GM23248 (cell line): ENCODE measurements around the gene SCMH1. TPM values are rescaled to one million over a fixed set of nuclear protein-coding genes. Genes with fewer than 3 reads are reported as not detected.
"Not testable (repeated sequence)": the region's sequence is repeated elsewhere in the genome, so short reads cannot be mapped to it uniquely, and the experiment has no call there.

Experiments
- DNase-seq: peaks from one replicate; pipeline ENCODE4 v3.0.0-alpha.2; 2015
- H2AFZ ChIP-seq: fragments of 200-600 bp; sonication (generic); 2 replicates; pipeline ENCODE4 v1.6.1; 2016; ENCODE audit warnings: antibody characterized with exemption
- H3F3A ChIP-seq: fragments of 200-600 bp; sonication (generic); 2 replicates; pipeline ENCODE4 v1.6.1; 2016; ENCODE audit warnings: mild to moderate bottlenecking, antibody characterized with exemption, mixed run types; ENCODE audit not compliant: insufficient read depth
- H3K27ac ChIP-seq: fragments of 200-600 bp; sonication (generic); 2 replicates; pipeline ENCODE4 v1.5.1; 2016; ENCODE audit warnings: mild to moderate bottlenecking
- H3K27me3 ChIP-seq: fragments of 200-600 bp; sonication (generic); replicated peaks from 2 replicates; pipeline ENCODE4 v1.6.1; 2016; ENCODE audit warnings: mild to moderate bottlenecking; ENCODE audit not compliant: insufficient read depth
- H3K36me3 ChIP-seq: fragments of 200-600 bp; sonication (generic); 2 replicates; pipeline ENCODE4 v1.6.1; 2016; ENCODE audit warnings: low read depth, mild to moderate bottlenecking
- H3K4me1 ChIP-seq: fragments of 200-600 bp; sonication (generic); 2 replicates; pipeline ENCODE4 v1.6.1; 2016; ENCODE audit warnings: mild to moderate bottlenecking; ENCODE audit not compliant: insufficient read depth
- H3K4me2 ChIP-seq: fragments of 200-600 bp; sonication (generic); one replicate; pipeline ENCODE4 v1.6.1; 2016; ENCODE audit warnings: mild to moderate bottlenecking; ENCODE audit not compliant: unreplicated experiment
- H3K4me3 ChIP-seq: fragments of 200-600 bp; sonication (generic); 2 replicates; pipeline ENCODE4 v1.5.1; 2016; ENCODE audit warnings: mild to moderate bottlenecking
- H3K79me2 ChIP-seq: fragments of 200-600 bp; sonication (generic); 2 replicates; pipeline ENCODE4 v1.6.1; 2016; ENCODE audit warnings: mild to moderate bottlenecking; ENCODE audit not compliant: insufficient read depth
- H3K9ac ChIP-seq: fragments of 200-600 bp; sonication (generic); 2 replicates; pipeline ENCODE4 v1.6.1; 2016; ENCODE audit warnings: mild to moderate bottlenecking
- H3K9me2 ChIP-seq: fragments of 200-600 bp; sonication (generic); 2 replicates; pipeline ENCODE4 v1.6.1; 2016; ENCODE audit warnings: mixed run types, mild to moderate bottlenecking, moderate library complexity; ENCODE audit not compliant: insufficient read depth
- H3K9me3 ChIP-seq: fragments of 200-600 bp; sonication (generic); one replicate; pipeline ENCODE4 v1.6.1; 2017; ENCODE audit warnings: low read depth
- H4K20me1 ChIP-seq: fragments of 200-600 bp; sonication (generic); 2 replicates; pipeline ENCODE4 v1.6.0; 2016; ENCODE audit not compliant: insufficient read depth
- EZH2 ChIP-seq: fragments of 200-600 bp; sonication (generic); IDR thresholded peaks from 2 replicates; pipeline ENCODE4 v1.6.1; 2018; ENCODE audit warnings: antibody characterized with exemption, mild to moderate bottlenecking; ENCODE audit not compliant: insufficient read depth, poor library complexity, severe bottlenecking
- EZH2phosphoT487 ChIP-seq: fragments of 200-600 bp; sonication (generic); IDR thresholded peaks from 2 replicates; pipeline ENCODE4 v1.6.1; 2018; ENCODE audit warnings: antibody characterized with exemption, moderate library complexity, mild to moderate bottlenecking, low read depth; ENCODE audit not compliant: insufficient read depth
- WGBS, 2 experiments: methylation state at CpG; one replicate each; pipeline ENCODE4 v1.1.6; 2015 to 2017; ENCODE audit warnings: low lambda C conversion rate in 2 of 2, low coverage in 1 of 2; ENCODE audit errors: missing lambda C conversion rate in 2 of 2; 5-methylcytosine and 5-hydroxymethylcytosine counted together
- in situ Hi-C: fragments of 300-500 bp; cut with MboI; formaldehyde crosslinking; loops from 2 replicates; pipeline ENCODE4 v1.15.0; 2020
- polyA plus RNA-seq: library from polyadenylated mRNA; unstranded; fragments of >200 nt; fragmentation: Nextera tagmentation; extraction: Ambion mirVana; gene quantifications from 2 replicates; pipeline ENCODE4 v1.2.1, GENCODE V29; 2016
- total RNA-seq: library from RNA; depleted of rRNA; stranded (reverse); fragments of >200 nt; shearing (Covaris generic); gene quantifications from 2 replicates; pipeline ENCODE4 v1.2.3, GENCODE V29; 2014

SCMH1 gene
- total and polyA plus RNA-seq, 2 experiments from 2014 or later: 10.8 to 16.6 TPM

DNA sequence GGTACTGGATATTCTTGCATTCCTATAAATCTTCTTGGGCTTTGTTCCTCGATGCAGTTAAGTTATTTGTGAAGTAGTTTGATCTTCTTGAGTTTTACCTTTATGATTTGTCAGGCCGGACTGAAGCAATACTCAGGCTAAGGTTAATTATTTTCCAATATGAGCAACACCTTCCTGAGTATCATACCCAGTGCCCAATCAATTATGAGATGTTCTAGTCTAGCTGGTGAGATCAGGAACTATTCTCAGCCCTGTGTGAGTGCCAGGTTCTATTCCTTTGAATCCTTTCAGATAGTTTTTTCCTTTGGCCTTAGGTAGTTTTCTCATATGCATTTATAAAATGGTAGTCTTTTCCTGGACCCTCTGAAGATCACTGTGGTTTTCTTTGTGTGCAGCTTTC is 92.5 kb downstream of the SCMH1 start:
- Histone ChIP-seq H3K9me3 (no peaks in the 10 kb centered on the region), H3K79me2 (no peaks in the 10 kb centered on the region), H3F3A (peaks cover 35% of the 10 kb centered on the region), H3K4me2 (no peak overlapping the region), H3K27me3 (no peaks in the 10 kb centered on the region), H2AFZ (no peak overlapping the region), H3K9me2 (no peaks in the 10 kb centered on the region), H3K27ac (no peak overlapping the region), H3K36me3 (peaks cover 10% of the 10 kb centered on the region), H3K9ac (no peak overlapping the region), H4K20me1 (no peaks in the 10 kb centered on the region), H3K4me3 (no peak overlapping the region), H3K4me1 (peaks cover 35% of the 10 kb centered on the region)
- DNase-seq: no peak
- no peak for TF ChIP-seq EZH2phosphoT487
- no peak for TF ChIP-seq EZH2
- WGBS, 2 experiments: 100% methylated on average over 2 of the region's 2 CpGs
- in situ Hi-C loops: no loop called here

GRCh38 chr1:41144285-41144684 is 97.8 kb downstream of the SCMH1 start:
- in situ Hi-C loops: no loop called here
- WGBS, 2 experiments: 95 to 100% methylated on average over 1 of the region's 1 CpG
- H3F3A ChIP-seq: no peaks in the 10 kb centered on the region
- H3K79me2 ChIP-seq: no peaks in the 10 kb centered on the region
- H3K27ac ChIP-seq: no peak overlapping the region
- no peaks in the 10 kb centered on the region for H3K9me2 ChIP-seq
- H3K27me3 ChIP-seq: no peaks in the 10 kb centered on the region
- no peaks in the 10 kb centered on the region for H4K20me1 ChIP-seq
- no peak overlapping the region for H3K9ac ChIP-seq
- H3K9me3 ChIP-seq: no peaks in the 10 kb centered on the region
- H3K4me1 ChIP-seq: no peaks in the 10 kb centered on the region
- no peak for TF ChIP-seq EZH2
- TF ChIP-seq EZH2phosphoT487: no peak
- no peak for DNase-seq
- no peak overlapping the region for H3K4me3 ChIP-seq
- no peak overlapping the region for H2AFZ ChIP-seq
- H3K36me3 ChIP-seq: peaks cover 24% of the 10 kb centered on the region
- no peak overlapping the region for H3K4me2 ChIP-seq

GRCh38 chr1:41138549-41138948 is 103.6 kb downstream of the SCMH1 start:
- Histone ChIP-seq H3K4me1 (no peaks in the 10 kb centered on the region), H3K4me3 (no peak overlapping the region), H3F3A (no peaks in the 10 kb centered on the region), H3K79me2 (no peaks in the 10 kb centered on the region), H3K36me3 (peaks cover 18% of the 10 kb centered on the region), H3K4me2 (no peak overlapping the region), H4K20me1 (no peaks in the 10 kb centered on the region), H3K27ac (no peak overlapping the region), H3K9me2 (no peaks in the 10 kb centered on the region), H3K9ac (no peak overlapping the region), H2AFZ (no peak overlapping the region), H3K9me3 (no peaks in the 10 kb centered on the region), H3K27me3 (no peaks in the 10 kb centered on the region)
- 97 to 100% methylated on average over 1 of the region's 1 CpG for WGBS, 2 experiments
- in situ Hi-C loops: no loop called here
- DNase-seq: no peak
- no peak for TF ChIP-seq EZH2phosphoT487
- no peak for TF ChIP-seq EZH2

DNA sequence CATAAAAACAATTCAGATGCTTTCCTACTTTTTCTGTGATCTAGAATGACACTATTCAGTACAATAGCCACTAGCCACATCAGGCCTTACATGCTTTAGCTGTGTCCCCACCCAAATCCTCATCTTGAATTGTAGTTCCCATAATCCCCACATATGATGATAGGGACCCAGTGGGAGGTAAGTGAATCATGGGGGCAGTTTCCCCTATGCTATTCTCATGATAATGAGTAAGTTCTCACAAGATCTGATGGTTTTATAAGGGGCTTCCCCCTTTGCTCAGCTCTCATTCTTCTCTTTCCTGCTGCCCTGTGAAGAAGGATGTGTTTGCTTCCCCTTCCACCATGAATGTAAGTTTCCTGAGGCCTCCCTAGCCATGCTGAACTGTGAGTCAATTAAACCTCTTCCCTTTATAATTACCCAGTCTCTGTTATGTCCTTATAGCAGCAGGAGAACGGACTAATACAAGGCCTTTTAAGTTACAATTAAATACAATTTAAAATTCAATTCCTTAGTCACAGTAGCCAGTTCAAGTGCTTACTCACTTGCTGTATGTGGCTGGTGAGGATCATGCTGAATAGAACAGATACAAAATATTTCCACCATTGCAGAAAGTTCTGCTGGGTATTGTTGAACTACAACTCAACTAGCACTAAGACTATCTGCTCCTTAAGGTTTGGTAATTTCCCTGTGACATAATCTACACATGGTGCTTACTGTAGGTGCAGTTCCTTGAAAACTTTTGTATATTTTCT is 106.7 kb downstream of the SCMH1 start:
- H3K9ac ChIP-seq: no peak overlapping the region
- H3K27ac ChIP-seq: no peak overlapping the region
- no peak for DNase-seq
- 100% methylated on average over 1 of the region's 1 CpG for WGBS, 2 experiments
- H3K27me3 ChIP-seq: no peaks in the 10 kb centered on the region
- H4K20me1 ChIP-seq: no peaks in the 10 kb centered on the region
- H3K4me2 ChIP-seq: no peak overlapping the region
- in situ Hi-C loops: no loop called here
- H3K9me3 ChIP-seq: no peaks in the 10 kb centered on the region
- H3K9me2 ChIP-seq: no peaks in the 10 kb centered on the region
- H3K36me3 ChIP-seq: peaks cover 12% of the 10 kb centered on the region; the same call in 1 of the 2 replicates
- no peaks in the 10 kb centered on the region for H3F3A ChIP-seq
- TF ChIP-seq EZH2 (no peak), EZH2phosphoT487 (no peak)
- no peaks in the 10 kb centered on the region for H3K79me2 ChIP-seq
- no peak overlapping the region for H2AFZ ChIP-seq
- no peaks in the 10 kb centered on the region for H3K4me1 ChIP-seq
- no peak overlapping the region for H3K4me3 ChIP-seq

GRCh38 chr1:41134325-41134724 is 107.8 kb downstream of the SCMH1 start:
- H4K20me1 ChIP-seq, H3K4me2 ChIP-seq, H3K4me3 ChIP-seq, H3K27me3 ChIP-seq, H3K9me2 ChIP-seq, H3K27ac ChIP-seq, H3K4me1 ChIP-seq, H2AFZ ChIP-seq, H3F3A ChIP-seq, H3K9ac ChIP-seq, H3K9me3 ChIP-seq, in situ Hi-C loops, H3K79me2 ChIP-seq, DNase-seq: not testable (repeated sequence)
- 0 out of 2 replicates have a peak, but pooled peaks cover 12% of the 10 kb centered on the region for H3K36me3 ChIP-seq
- WGBS, 2 experiments: 94 to 100% methylated on average over 2 of the region's 2 CpGs
